Activated CD4-positive, alpha-beta memory T cell treated with anti-CD3 and anti-CD28 coated beads, Interleukin-2, amount 10 ng/mL, durations not matched to agents 7 days and 5 days (primary cell): ENCODE results near the gene RALB. TPM values are rescaled to one million over a fixed set of nuclear protein-coding genes. Genes with fewer than 3 reads are reported as not detected.

ENCODE experiments used
- CTCF ChIA-PET: fragments of 350-600 bp; sonication (Branson Sonifier 250); formaldehyde crosslinking; loops from one replicate; lab custom pipeline; 2021; ENCODE audit warnings: antibody characterized with exemption, inconsistent platforms; lab: Charles Lee
- POLR2A ChIA-PET: fragments of 350-600 bp; sonication (Branson Sonifier 250); formaldehyde crosslinking; loops from one replicate; lab custom pipeline; 2021; ENCODE audit warnings: antibody characterized with exemption; lab: Charles Lee
- DNase-seq: peaks from one replicate; pipeline ENCODE4 v3.0.0-alpha.2; 2020
- H3K27ac Mint-ChIP-seq: one replicate; pipeline ENCODE4 v1.8.0; 2021; ENCODE audit warnings: mild to moderate bottlenecking, mixed read lengths
- H3K27me3 Mint-ChIP-seq: one replicate; pipeline ENCODE4 v1.8.0; 2021; ENCODE audit warnings: mixed read lengths
- H3K36me3 Mint-ChIP-seq: one replicate; pipeline ENCODE4 v1.8.0; 2021; ENCODE audit warnings: low read depth, mixed read lengths
- H3K4me1 Mint-ChIP-seq: one replicate; pipeline ENCODE4 v1.8.0; 2021; ENCODE audit warnings: mixed read lengths
- H3K4me3 Mint-ChIP-seq: one replicate; pipeline ENCODE4 v1.8.0; 2021; ENCODE audit warnings: mild to moderate bottlenecking, mixed read lengths
- H3K9me3 Mint-ChIP-seq: one replicate; pipeline ENCODE4 v1.8.0; 2021; ENCODE audit warnings: mixed read lengths
- total RNA-seq, 2 experiments: library from RNA; stranded (reverse); gene quantifications; one replicate each; pipeline ENCODE4 v1.2.3, GENCODE V29; 2021

RALB gene
- total RNA-seq, 2 experiments from 2014 or later: 59.2 to 59.3 TPM

- CTCF ChIA-PET: interaction anchor here (1.2 to 1.6 kb wide), 3 partner anchors 10 to 94 kb away, joined by 4 to 7 read pairs (median 5); no protein-coding TSS in a partner anchor
Observed at GRCh38 chr2:120219291-120219690, 33.4 kb upstream of the RALB start.

GRCh38 chr2:120219766-120220165 is 32.9 kb upstream of the RALB start:
- Mint-ChIP-seq H3K36me3 (peaks cover 55% of the 10 kb centered on the region), H3K4me3 (no peak overlapping the region), H3K4me1 (peaks cover 37% of the 10 kb centered on the region), H3K27ac (no peak overlapping the region), H3K27me3 (no peaks in the 10 kb centered on the region), H3K9me3 (peaks cover 16% of the 10 kb centered on the region)
- CTCF ChIA-PET: interaction anchor here (1.2 to 1.4 kb wide), 2 partner anchors 45 to 93 kb away, joined by 4 to 7 read pairs; no protein-coding TSS in a partner anchor
- no peak for DNase-seq
- POLR2A ChIA-PET: interaction anchor here (1.0 to 1.3 kb wide), 3 partner anchors 12 to 71 kb away, joined by 3 to 7 read pairs (median 3); no protein-coding TSS in a partner anchor

More at GRCh38 chr2:120219291-120219690, 33.4 kb upstream of the RALB start:
- Mint-ChIP-seq H3K27me3 (no peaks in the 10 kb centered on the region), H3K36me3 (peaks cover 52% of the 10 kb centered on the region), H3K4me1 (peaks cover 32% of the 10 kb centered on the region), H3K27ac (no peak overlapping the region), H3K4me3 (no peak overlapping the region), H3K9me3 (peaks cover 16% of the 10 kb centered on the region)
- POLR2A ChIA-PET: interaction anchor here (1.0 to 1.3 kb wide), 3 partner anchors 13 to 72 kb away, joined by 3 to 7 read pairs (median 3); no protein-coding TSS in a partner anchor
- no peak for DNase-seq

DNA sequence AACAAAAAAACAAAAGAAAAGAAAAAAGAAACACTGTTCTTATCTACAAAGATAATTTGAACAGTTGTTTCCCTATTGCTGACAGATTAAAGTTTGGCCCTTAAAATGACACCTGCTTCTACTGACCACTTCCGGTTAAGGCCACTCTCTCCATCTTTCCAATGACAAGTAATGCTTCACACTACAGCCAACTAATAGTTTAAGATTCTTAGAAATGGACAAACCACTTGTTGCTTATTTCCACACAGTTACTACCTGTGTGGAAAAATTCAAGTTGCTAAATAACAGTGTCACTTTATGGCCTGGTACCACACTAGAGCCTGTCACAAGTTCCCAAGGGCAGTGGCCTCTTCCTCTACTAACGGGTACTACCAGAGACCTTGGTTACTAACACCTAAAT is 31.9 kb upstream of the RALB start:
- ChIA-PET CTCF (interaction anchor here (3.1 to 4.9 kb wide), 2 partner anchors 45 to 93 kb away, joined by 14 to 18 read pairs; no protein-coding TSS in a partner anchor), POLR2A (interaction anchor here (1.3 to 3.8 kb wide), 2 partner anchors 12 to 44 kb away, joined by 3 to 36 read pairs; no protein-coding TSS in a partner anchor)
- Mint-ChIP-seq H3K9me3 (peaks cover 16% of the 10 kb centered on the region), H3K27ac (no peak overlapping the region), H3K36me3 (peaks cover 61% of the 10 kb centered on the region), H3K4me3 (no peak overlapping the region), H3K4me1 (peaks cover 43% of the 10 kb centered on the region), H3K27me3 (no peaks in the 10 kb centered on the region)
- no peak for DNase-seq

GRCh38 chr2:120221616-120222015 is 31.0 kb upstream of the RALB start:
- Mint-ChIP-seq H3K4me1 (peaks cover 50% of the 10 kb centered on the region), H3K36me3 (peaks cover 63% of the 10 kb centered on the region), H3K27ac (peak overlapping the region; percentile 31), H3K4me3 (peak overlapping the region; percentile 71), H3K9me3 (peaks cover 11% of the 10 kb centered on the region), H3K27me3 (no peaks in the 10 kb centered on the region)
- DNase-seq: no peak
- CTCF ChIA-PET: interaction anchor here (0.6 to 4.9 kb wide), 3 partner anchors 46 to 470 kb away, joined by 3 to 18 read pairs (median 14); no protein-coding TSS in a partner anchor
- POLR2A ChIA-PET: interaction anchor here (1.1 to 3.8 kb wide), 2 partner anchors 11 to 26 kb away, joined by 3 to 36 read pairs; no protein-coding TSS in a partner anchor

DNA sequence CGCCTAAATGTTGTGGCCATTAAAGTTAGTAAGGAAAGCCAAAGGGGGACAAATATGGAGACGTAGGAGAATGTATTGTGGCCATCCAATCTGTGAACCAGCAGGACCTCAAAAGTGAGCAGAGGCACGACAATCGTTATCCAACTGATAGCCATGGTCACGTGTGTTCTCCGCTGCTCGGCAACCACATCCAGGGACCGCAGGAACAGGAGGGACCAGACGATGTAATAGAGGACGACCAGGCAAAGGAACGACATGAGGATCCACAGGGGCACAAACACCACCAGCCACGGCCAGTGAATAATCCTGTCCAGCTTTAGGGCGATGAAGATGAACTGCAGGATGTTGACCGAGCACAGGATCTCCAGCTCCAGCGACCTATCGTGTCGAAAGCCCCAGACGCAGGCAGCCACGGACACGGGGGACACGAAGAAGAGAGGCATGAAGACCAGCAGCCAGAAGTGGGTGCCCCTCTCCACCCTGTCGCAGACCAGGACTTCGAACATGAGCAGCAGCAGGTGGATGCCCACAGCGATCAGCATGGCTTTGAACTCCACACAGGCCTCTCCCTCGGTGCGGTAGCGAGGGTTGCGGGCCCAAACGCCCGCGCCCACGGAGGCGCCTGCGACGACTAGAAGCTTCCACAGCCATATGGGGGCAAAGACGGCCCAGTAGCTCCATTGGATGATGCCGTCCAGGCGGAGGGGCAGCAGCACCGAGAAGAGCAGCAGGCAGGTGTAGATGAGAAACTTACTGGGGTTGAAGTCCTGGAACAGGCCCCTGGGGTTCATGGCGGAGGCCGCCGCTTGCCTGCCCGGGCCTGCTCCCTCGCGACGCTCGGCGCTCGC is 30.2 kb upstream of the RALB start:
- ChIA-PET POLR2A (interaction anchor here (1.0 to 3.8 kb wide), 12 partner anchors 8 to 214 kb away, joined by 3 to 36 read pairs (median 4); partner anchors contain the start of gene RALB), CTCF (interaction anchor here (1.5 to 4.9 kb wide), 4 partner anchors 8 to 91 kb away, joined by 3 to 18 read pairs (median 11); no protein-coding TSS in a partner anchor)
- H3K27ac Mint-ChIP-seq: peak overlapping the region; percentile 76
- H3K36me3 Mint-ChIP-seq: peaks cover 67% of the 10 kb centered on the region
- H3K9me3 Mint-ChIP-seq: peaks cover 8% of the 10 kb centered on the region
- peak overlapping the region; percentile 71 for H3K4me3 Mint-ChIP-seq
- H3K27me3 Mint-ChIP-seq: no peaks in the 10 kb centered on the region
- no peak for DNase-seq
- H3K4me1 Mint-ChIP-seq: peaks cover 58% of the 10 kb centered on the region

- Mint-ChIP-seq H3K9me3 (peaks cover 8% of the 10 kb centered on the region), H3K36me3 (peaks cover 70% of the 10 kb centered on the region), H3K27me3 (no peaks in the 10 kb centered on the region), H3K4me1 (peaks cover 65% of the 10 kb centered on the region), H3K4me3 (peak within 1 kb of the TSS; percentile 78), H3K27ac (peak within 1 kb of the TSS; percentile 83)
- ChIA-PET CTCF (interaction anchor here (1.5 to 4.9 kb wide), 4 partner anchors 9 to 90 kb away, joined by 3 to 18 read pairs (median 11); no protein-coding TSS in a partner anchor), POLR2A (interaction anchor here (1.0 to 3.8 kb wide), 12 partner anchors 9 to 215 kb away, joined by 3 to 36 read pairs (median 4); partner anchors contain the start of gene RALB)
- peak; percentile 93 for DNase-seq
Observed at GRCh38 chr2:120223034-120223912, 29.4 kb upstream of the RALB start, which contains the start of gene TMEM185B. TSS of gene TMEM185B (minus strand) at chr2:120223400. CDS start at chr2:120222976, 424 bp downstream.

GRCh38 chr2:120224256-120224655 is 28.4 kb upstream of the RALB start:
- no peak for DNase-seq
- Mint-ChIP-seq H3K4me1 (peaks cover 75% of the 10 kb centered on the region), H3K27ac (peak overlapping the region; percentile 83), H3K4me3 (peak overlapping the region; percentile 78), H3K27me3 (no peaks in the 10 kb centered on the region), H3K36me3 (peaks cover 71% of the 10 kb centered on the region), H3K9me3 (peaks cover 8% of the 10 kb centered on the region)
- ChIA-PET CTCF (interaction anchor here (4.9 kb wide), 1 partner anchor 89 kb away, joined by 18 read pairs; no protein-coding TSS in a partner anchor), POLR2A (interaction anchor here (1.0 kb wide), 1 partner anchor 67 kb away, joined by 3 read pairs; no protein-coding TSS in a partner anchor)

DNA sequence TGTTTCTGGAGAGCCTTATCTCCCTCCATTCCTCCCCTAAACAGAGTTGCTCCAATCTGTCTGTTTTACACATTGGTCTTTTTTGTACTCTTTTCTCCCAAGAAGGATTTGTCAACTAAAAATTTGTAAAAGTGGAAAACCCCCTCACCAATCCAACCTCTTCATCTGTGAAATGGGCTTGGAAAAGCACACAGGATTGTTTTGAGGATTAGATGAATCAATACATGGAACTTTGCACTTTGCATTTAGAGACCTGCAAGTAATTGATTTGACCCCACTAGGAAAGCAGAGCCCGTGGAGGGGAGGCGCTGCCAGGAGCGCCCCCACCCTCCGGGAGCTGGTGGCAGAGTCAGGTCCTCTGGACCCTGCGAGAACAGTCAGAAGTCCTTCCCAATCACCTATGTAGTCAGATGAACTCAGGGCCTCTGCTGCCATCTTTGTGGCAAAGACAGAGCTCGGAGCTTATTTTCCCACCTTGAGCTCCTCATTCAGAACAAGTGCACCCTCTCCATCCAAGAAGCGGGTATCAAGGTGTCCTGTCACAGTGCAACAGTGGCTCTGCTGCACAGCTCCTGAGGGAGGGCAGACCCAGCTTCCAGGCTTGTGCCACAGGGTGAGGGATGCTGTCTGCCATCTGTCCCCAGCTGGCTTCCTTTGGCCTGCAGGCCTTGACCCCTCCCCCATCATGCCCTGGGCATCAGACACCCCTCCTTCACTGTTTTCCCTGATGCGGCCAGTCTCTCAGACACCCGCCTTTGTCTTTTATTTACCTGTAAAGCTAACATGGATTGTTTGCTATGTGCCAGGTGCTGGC is 27.7 kb upstream of the RALB start:
- Mint-ChIP-seq H3K4me1 (peaks cover 80% of the 10 kb centered on the region), H3K9me3 (peaks cover 8% of the 10 kb centered on the region), H3K27ac (peak overlapping the region; percentile 72), H3K27me3 (no peaks in the 10 kb centered on the region), H3K4me3 (peak overlapping the region; percentile 78), H3K36me3 (peaks cover 72% of the 10 kb centered on the region)
- no peak for DNase-seq
- ChIA-PET CTCF (interaction anchor here (0.7 to 4.9 kb wide), 2 partner anchors 48 to 88 kb away, joined by 3 to 18 read pairs; no protein-coding TSS in a partner anchor), POLR2A (interaction anchor here (0.7 to 1.0 kb wide), 3 partner anchors 9 to 32 kb away, joined by 3 read pairs; partner anchors contain the start of gene RALB)

GRCh38 chr2:120225549-120226065 is 27.0 kb upstream of the RALB start:
- Mint-ChIP-seq H3K9me3 (peaks cover 8% of the 10 kb centered on the region), H3K27me3 (no peaks in the 10 kb centered on the region), H3K4me1 (peaks cover 82% of the 10 kb centered on the region), H3K4me3 (no peak overlapping the region), H3K27ac (peak overlapping the region; percentile 31), H3K36me3 (peaks cover 72% of the 10 kb centered on the region)
- ChIA-PET POLR2A (interaction anchor here (0.7 to 1.0 kb wide), 3 partner anchors 8 to 31 kb away, joined by 3 read pairs; partner anchors contain the start of gene RALB), CTCF (interaction anchor here (0.7 to 4.9 kb wide), 2 partner anchors 49 to 88 kb away, joined by 3 to 18 read pairs; no protein-coding TSS in a partner anchor)
- no peak for DNase-seq

DNA sequence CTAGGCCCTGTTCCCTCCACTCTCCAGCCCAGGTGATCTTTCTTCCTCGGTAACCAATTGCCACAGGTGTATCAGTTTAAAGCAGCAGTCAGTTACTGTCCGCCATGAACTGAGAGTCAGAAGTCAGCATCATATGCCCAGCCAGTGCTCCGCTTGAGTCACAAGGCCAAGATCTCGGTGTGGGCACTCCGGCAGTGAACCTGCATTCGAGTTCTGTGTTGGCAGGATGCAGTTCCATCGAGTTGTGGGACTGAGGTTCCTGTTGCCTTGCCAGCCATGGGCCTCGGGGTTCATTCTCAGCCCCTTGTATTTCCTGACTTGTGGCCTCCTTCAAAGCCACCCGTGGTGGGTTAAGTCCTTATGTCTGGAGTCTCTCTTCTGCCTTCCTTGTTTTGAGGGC is 26.3 kb upstream of the RALB start:
- ChIA-PET POLR2A (no interaction called here), CTCF (interaction anchor here (2.5 kb wide), 1 partner anchor 87 kb away, joined by 16 read pairs; no protein-coding TSS in a partner anchor)
- Mint-ChIP-seq H3K9me3 (peaks cover 8% of the 10 kb centered on the region), H3K4me3 (no peak overlapping the region), H3K36me3 (peaks cover 72% of the 10 kb centered on the region), H3K4me1 (peaks cover 78% of the 10 kb centered on the region), H3K27ac (peak overlapping the region; percentile 33), H3K27me3 (no peaks in the 10 kb centered on the region)
- DNase-seq: no peak
